Measurements from ENCODE around the gene CMTM8. TPM values are rescaled to one million over a fixed set of nuclear protein-coding genes. Genes with fewer than 3 reads are reported as not detected.

CMTM8 gene
- total and polyA plus RNA-seq, 12 donors = 2.1 to 8.4 (median 3.5) TPM

DNA sequence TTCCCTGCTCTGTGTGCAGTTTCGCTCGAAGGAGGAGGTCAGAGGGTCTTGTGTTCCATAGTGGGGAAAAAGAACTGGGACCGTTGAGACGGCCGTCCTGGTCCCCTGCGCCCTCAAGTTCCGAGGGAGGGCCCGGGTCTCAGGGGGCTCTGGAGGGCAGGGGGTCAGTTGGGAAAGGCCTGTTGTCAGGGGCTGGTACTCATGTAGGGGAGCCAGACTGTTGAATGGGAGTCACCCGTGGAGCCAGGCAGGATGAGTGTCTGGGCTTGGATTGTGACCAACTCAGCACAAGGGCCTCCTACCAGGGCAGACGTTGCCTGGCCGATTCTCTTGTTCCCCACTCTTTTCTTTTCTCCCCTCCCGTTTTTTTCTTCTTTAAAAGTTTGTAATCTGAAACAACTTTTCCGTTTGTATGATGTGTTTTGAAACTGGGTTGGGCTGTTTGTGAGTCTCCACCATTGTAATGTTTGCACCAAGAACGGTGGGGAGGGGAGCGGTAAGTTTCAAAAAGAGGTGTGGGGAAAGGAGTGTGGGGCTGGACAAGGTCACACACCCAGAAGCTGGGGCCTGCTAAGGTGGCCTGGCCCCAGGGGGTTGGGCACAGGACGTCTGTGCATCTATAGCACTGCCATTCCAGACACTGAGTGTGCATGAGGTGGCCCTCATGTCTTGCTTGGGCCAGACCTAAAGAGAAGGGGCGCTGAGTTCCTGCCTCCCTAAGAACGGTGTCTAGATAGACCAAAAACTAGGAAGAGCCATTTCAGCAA is 154.2 kb downstream of the CMTM8 start:
- peak overlapping the region in 9 of 10 donors; percentile 80 to 96 (median 88) for H3K27ac ChIP-seq
- peaks cover 0 to 41% (median 12%) of the 10 kb centered on the region in 9 donors for H3K4me1 ChIP-seq
- 33 to 38% methylated on average over 18 of the region's 18 CpGs for WGBS, 2 donors
- ATAC-seq (peak; percentile 55 to 83 (median 69)), DNase-seq (peak; percentile 30 to 59)
- peak in 1 of 9 donors; percentile 3 for TF ChIP-seq CTCF (IDR thresholded peaks at IDR 0.05)
- no peaks in the 10 kb centered on the region for H3K27me3 ChIP-seq
- no peaks in the 10 kb centered on the region for H3K36me3 ChIP-seq
- peak overlapping the region; percentile 58 to 95 (median 76) for H3K4me3 ChIP-seq
- H3K9me3 ChIP-seq = no peaks in the 10 kb centered on the region
- intact Hi-C loops (cut with DNase I) = loop anchor here in 3 of 10 donors (5.0 to 10.0 kb wide), 3 partner anchors 75 to 218 kb away; no protein-coding TSS in a partner anchor

DNA sequence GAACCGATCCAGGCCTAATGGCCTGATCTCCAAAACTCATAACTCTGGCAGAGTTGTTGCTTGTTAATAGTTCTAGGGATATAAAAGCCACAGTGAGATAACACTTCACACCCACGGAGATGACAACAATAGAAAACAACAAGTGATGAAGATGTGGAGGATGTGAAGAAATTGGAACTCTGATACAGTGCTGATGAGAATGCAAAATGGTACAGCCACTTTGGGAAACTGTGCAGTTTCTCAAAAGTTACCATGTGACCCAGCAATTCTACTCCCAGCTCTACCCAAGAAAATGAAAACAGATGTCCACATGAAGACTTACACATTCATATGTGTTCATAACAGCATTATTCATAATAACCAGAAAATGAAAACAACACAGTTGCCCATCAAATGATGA is 157.0 kb downstream of the CMTM8 start:
- DNase-seq = no peak
- no peak for TF ChIP-seq CTCF (IDR thresholded peaks at IDR 0.05)
- Histone ChIP-seq H3K4me1 (peaks cover 0 to 69% (median 31%) of the 10 kb centered on the region in 9 donors), H3K27ac (peak overlapping the region in 1 of 10 donors; percentile 12), H3K27me3 (no peaks in the 10 kb centered on the region), H3K36me3 (no peaks in the 10 kb centered on the region), H3K4me3 (no peak overlapping the region), H3K9me3 (no peaks in the 10 kb centered on the region)
- WGBS, 2 donors = 25 to 30% methylated on average over 2 of the region's 2 CpGs
- no peak for ATAC-seq
- intact Hi-C loops (cut with DNase I) = loop anchor here in 6 of 10 donors (5.0 to 10.0 kb wide), 5 partner anchors 72 to 221 kb away; no protein-coding TSS in a partner anchor

DNA sequence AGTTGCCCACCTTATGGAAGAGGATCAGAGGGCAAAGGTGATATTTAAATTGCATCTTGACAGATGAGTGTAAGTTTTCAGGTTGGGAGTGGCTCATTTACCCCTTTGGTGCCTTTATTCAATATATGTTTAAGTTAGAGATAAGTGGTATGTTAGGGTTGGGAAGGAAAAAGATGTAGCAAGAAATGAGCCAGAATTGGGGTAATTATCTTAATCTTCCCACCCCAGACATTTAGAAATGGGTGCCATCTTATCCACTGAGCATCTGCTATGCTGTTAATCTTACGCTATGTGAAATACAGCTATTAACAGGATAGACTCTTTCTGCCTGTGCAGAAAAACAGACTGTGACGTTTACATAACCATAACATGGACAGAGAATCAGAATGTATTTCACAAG is 159.5 kb downstream of the CMTM8 start:
- no peak for TF ChIP-seq CTCF (IDR thresholded peaks at IDR 0.05)
- H3K4me3 ChIP-seq = no peak overlapping the region
- no peaks in the 10 kb centered on the region for H3K9me3 ChIP-seq
- peak overlapping the region in 3 of 10 donors; percentile 48 to 70 (median 65) for H3K27ac ChIP-seq
- WGBS, 2 donors = 51 to 69% methylated on average over 2 of the region's 2 CpGs
- intact Hi-C loops (cut with DNase I) = loop anchor here in 6 of 10 donors (2.0 to 10.0 kb wide), 7 partner anchors 23 to 223 kb away; no protein-coding TSS in a partner anchor
- DNase-seq (no peak), ATAC-seq (no peak)
- H3K27me3 ChIP-seq = no peaks in the 10 kb centered on the region
- H3K4me1 ChIP-seq = peaks cover 4 to 79% (median 37%) of the 10 kb centered on the region in 9 donors
- no peaks in the 10 kb centered on the region for H3K36me3 ChIP-seq

DNA sequence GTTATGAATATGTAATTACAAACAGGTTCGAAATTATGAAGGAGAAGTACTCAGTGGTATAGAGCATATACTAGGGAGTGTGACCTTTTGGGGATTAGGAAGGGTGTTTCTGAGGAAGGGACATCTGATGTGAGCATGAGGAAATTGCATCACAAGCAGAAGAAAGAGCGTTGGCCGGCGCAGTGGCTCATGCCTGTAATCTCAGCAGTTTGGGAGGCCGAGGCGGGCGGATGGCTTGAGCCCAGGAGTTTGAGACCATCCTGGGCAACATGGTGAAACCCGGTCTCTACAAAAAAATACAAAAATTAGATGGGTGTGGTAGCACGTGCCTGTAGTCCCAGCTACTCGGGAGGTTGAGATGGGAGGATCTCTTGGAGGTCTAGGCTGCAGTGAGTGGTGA is 160.1 kb downstream of the CMTM8 start:
- TF ChIP-seq CTCF (IDR thresholded peaks at IDR 0.05) = no peak
- ATAC-seq (peak in 5 of 8 donors; percentile 36 to 71 (median 49)), DNase-seq (peak; percentile 36 to 56)
- peaks cover 4 to 79% (median 34%) of the 10 kb centered on the region in 9 donors for H3K4me1 ChIP-seq
- no peaks in the 10 kb centered on the region for H3K27me3 ChIP-seq
- H3K9me3 ChIP-seq = no peaks in the 10 kb centered on the region
- peak overlapping the region in 7 of 10 donors; percentile 17 to 70 (median 48) for H3K27ac ChIP-seq
- WGBS, 2 donors = 37 to 57% methylated on average over 10 of the region's 10 CpGs
- H3K4me3 ChIP-seq = no peak overlapping the region
- H3K36me3 ChIP-seq = no peaks in the 10 kb centered on the region
- intact Hi-C loops (cut with DNase I) = loop anchor here in 6 of 10 donors (2.0 to 10.0 kb wide), 7 partner anchors 24 to 224 kb away; no protein-coding TSS in a partner anchor

Measured in heart right ventricle (tissue), 16 donors.